Calu3 (cell line): ENCODE measurements around the gene MALRD1. TPM values are rescaled to one million over a fixed set of nuclear protein-coding genes. Genes with fewer than 3 reads are reported as not detected.

ENCODE experiments used
- BruUV-seq: library from RNA; stranded (reverse); fragments of 400-500 nt; replicated peaks from 2 replicates; lab custom pipeline; 2021; lab: Mats Ljungman, UMichigan
- CTCF ChIA-PET: fragments of 300-600 bp; sonication (Branson Sonifier 250); formaldehyde crosslinking; loops from one replicate; lab custom pipeline; 2022; ENCODE audit warnings: antibody characterized with exemption; lab: Charles Lee
- DNase-seq: peaks from one replicate; pipeline ENCODE4 v3.0.0; 2022
- H3K27ac Mint-ChIP-seq: one replicate; pipeline ENCODE4 v1.8.0; 2022; ENCODE audit warnings: mixed read lengths; ENCODE audit not compliant: unreplicated experiment
- H3K27me3 Mint-ChIP-seq: one replicate; pipeline ENCODE4 v1.8.0; 2022; ENCODE audit warnings: mixed read lengths; ENCODE audit not compliant: unreplicated experiment
- H3K36me3 Mint-ChIP-seq: one replicate; pipeline ENCODE4 v1.8.0; 2022; ENCODE audit warnings: mild to moderate bottlenecking, moderate library complexity, mixed read lengths; ENCODE audit not compliant: insufficient read depth, unreplicated experiment
- H3K4me1 Mint-ChIP-seq: one replicate; pipeline ENCODE4 v1.8.0; 2022; ENCODE audit warnings: mild to moderate bottlenecking, low read depth, mixed read lengths; ENCODE audit not compliant: unreplicated experiment
- H3K4me3 Mint-ChIP-seq: one replicate; pipeline ENCODE4 v1.8.0; 2022; ENCODE audit warnings: mild to moderate bottlenecking, low read depth, moderate library complexity, mixed read lengths; ENCODE audit not compliant: unreplicated experiment
- H3K9me3 Mint-ChIP-seq: one replicate; pipeline ENCODE4 v1.8.0; 2022; ENCODE audit warnings: low read depth, mixed read lengths; ENCODE audit not compliant: unreplicated experiment
- CTCF ChIP-seq: fragments of 200-600 bp; IDR thresholded peaks from one replicate; pipeline ENCODE4 v1.8.0; 2022; ENCODE audit warnings: antibody characterized with exemption; ENCODE audit not compliant: unreplicated experiment
- intact Hi-C: fragments of 100-400 bp; cut with micrococcal nuclease; formaldehyde crosslinking; loops from one replicate; pipeline ENCODE4 v1.10.0; 2022; ENCODE audit not compliant: unreplicated experiment
- total RNA-seq: library from RNA; stranded (reverse); gene quantifications from 2 replicates; pipeline ENCODE4 v1.2.3, GENCODE V29; 2022

Gene MALRD1
- total RNA-seq, 1 experiment from 2014 or later, result not detected

- CTCF ChIA-PET, result no interaction called here
- no peak for DNase-seq
Measured at GRCh38 chr10:19658622-19659233, 610.1 kb downstream of the MALRD1 start.

GRCh38 chr10:19659920-19660655, 611.5 kb downstream of the MALRD1 start:
- H3K36me3 Mint-ChIP-seq, result no peaks in the 10 kb centered on the region

More at GRCh38 chr10:19658622-19659233, 610.1 kb downstream of the MALRD1 start:
- intact Hi-C loops, result no loop called here
- Mint-ChIP-seq H3K4me3 (no peak overlapping the region), H3K27ac (no peak overlapping the region), H3K36me3 (no peaks in the 10 kb centered on the region), H3K9me3 (peaks cover 2% of the 10 kb centered on the region), H3K27me3 (no peaks in the 10 kb centered on the region), H3K4me1 (no peaks in the 10 kb centered on the region)
- no TSS peak for BruUV-seq
- no peak for TF ChIP-seq CTCF

GRCh38 chr10:19663344-19663743, 614.7 kb downstream of the MALRD1 start:
- Mint-ChIP-seq H3K27ac (no peak overlapping the region), H3K27me3 (no peaks in the 10 kb centered on the region), H3K9me3 (peaks cover 9% of the 10 kb centered on the region), H3K4me1 (no peaks in the 10 kb centered on the region), H3K36me3 (no peaks in the 10 kb centered on the region), H3K4me3 (no peak overlapping the region)
- intact Hi-C loops, result no loop called here
- BruUV-seq, result no TSS peak
- TF ChIP-seq CTCF, result no peak
- CTCF ChIA-PET, result no interaction called here
- no peak for DNase-seq

More at GRCh38 chr10:19659920-19660655, 611.5 kb downstream of the MALRD1 start:
- no peak for TF ChIP-seq CTCF
- no peak for DNase-seq
- no peaks in the 10 kb centered on the region for H3K4me1 Mint-ChIP-seq
- H3K4me3 Mint-ChIP-seq, result no peak overlapping the region
- no peaks in the 10 kb centered on the region for H3K27me3 Mint-ChIP-seq
- H3K27ac Mint-ChIP-seq, result no peak overlapping the region
- BruUV-seq, result no TSS peak
- CTCF ChIA-PET, result no interaction called here
- peaks cover 5% of the 10 kb centered on the region for H3K9me3 Mint-ChIP-seq
- intact Hi-C loops, result no loop called here

- intact Hi-C loops, result no loop called here
- no peak overlapping the region for H3K4me3 Mint-ChIP-seq
Measured at GRCh38 chr10:19668116-19668515, 619.5 kb downstream of the MALRD1 start.

More at GRCh38 chr10:19668116-19668515, 619.5 kb downstream of the MALRD1 start:
- CTCF ChIA-PET, result no interaction called here
- Mint-ChIP-seq H3K27ac (no peak overlapping the region), H3K9me3 (peaks cover 15% of the 10 kb centered on the region), H3K27me3 (no peaks in the 10 kb centered on the region), H3K36me3 (no peaks in the 10 kb centered on the region), H3K4me1 (no peaks in the 10 kb centered on the region)
- no peak for DNase-seq
- no TSS peak for BruUV-seq
- TF ChIP-seq CTCF, result no peak
